ENCODE data around the gene TSPEAR.

The TSPEAR gene

GRCh38 chr21:44724926-44725325 is 13.6 kb upstream of the TSPEAR start:
- H3K4me3 ChIP-seq (replicated peaks; ENCODE audit: low read depth, low read length), result no peak overlapping the region
- TF ChIP-seq CTCF (IDR thresholded peaks at IDR 0.05; ENCODE audit: insufficient read depth, low read length, poor library complexity, severe bottlenecking), result no peak
- H3K36me3 ChIP-seq (ENCODE audit: control insufficient read depth, insufficient read depth, low read length), result no peaks in the 10 kb centered on the region
- no peaks in the 10 kb centered on the region; the same call in 1 of the 2 replicates for H3K27me3 ChIP-seq (replicated peaks; ENCODE audit: control insufficient read depth, insufficient read depth, low read length)
- DNase-seq (ENCODE audit: extremely low read depth, insufficient read length), result no peak

- DNase-seq (ENCODE audit: extremely low read depth, insufficient read length), result no peak
- no peaks in the 10 kb centered on the region for H3K36me3 ChIP-seq (ENCODE audit: control insufficient read depth, insufficient read depth, low read length)
- no peaks in the 10 kb centered on the region; the same call in 1 of the 2 replicates for H3K27me3 ChIP-seq (replicated peaks; ENCODE audit: control insufficient read depth, insufficient read depth, low read length)
- no peak overlapping the region for H3K4me3 ChIP-seq (replicated peaks; ENCODE audit: low read depth, low read length)
- no peak for TF ChIP-seq CTCF (IDR thresholded peaks at IDR 0.05; ENCODE audit: insufficient read depth, low read length, poor library complexity, severe bottlenecking)
These were observed 12.8 kb upstream of the TSPEAR start for GRCh38 chr21:44724196-44724595.

- no peak for DNase-seq (ENCODE audit: extremely low read depth, insufficient read length)
- Histone ChIP-seq H3K4me3 (replicated peaks; ENCODE audit: low read depth, low read length) (no peak overlapping the region), H3K36me3 (ENCODE audit: control insufficient read depth, insufficient read depth, low read length) (no peaks in the 10 kb centered on the region), H3K27me3 (replicated peaks; ENCODE audit: control insufficient read depth, insufficient read depth, low read length) (no peaks in the 10 kb centered on the region; the same call in 1 of the 2 replicates)
- TF ChIP-seq CTCF (IDR thresholded peaks at IDR 0.05; ENCODE audit: insufficient read depth, low read length, poor library complexity, severe bottlenecking), result no peak
These were observed 12.1 kb upstream of the TSPEAR start for GRCh38 chr21:44723177-44724131.

- Histone ChIP-seq H3K27me3 (replicated peaks; ENCODE audit: control insufficient read depth, insufficient read depth, low read length) (no peaks in the 10 kb centered on the region; the same call in 1 of the 2 replicates), H3K4me3 (replicated peaks; ENCODE audit: low read depth, low read length) (no peak overlapping the region)
These were observed 11.4 kb upstream of the TSPEAR start for GRCh38 chr21:44722731-44723130.

GRCh38 chr21:44720170-44720569 is 8.8 kb upstream of the TSPEAR start:
- TF ChIP-seq CTCF (IDR thresholded peaks at IDR 0.05; ENCODE audit: insufficient read depth, low read length, poor library complexity, severe bottlenecking), result no peak

More at GRCh38 chr21:44722731-44723130, 11.4 kb upstream of the TSPEAR start:
- no peaks in the 10 kb centered on the region for H3K36me3 ChIP-seq (ENCODE audit: control insufficient read depth, insufficient read depth, low read length)
- DNase-seq (ENCODE audit: extremely low read depth, insufficient read length), result no peak
- no peak for TF ChIP-seq CTCF (IDR thresholded peaks at IDR 0.05; ENCODE audit: insufficient read depth, low read length, poor library complexity, severe bottlenecking)

More at GRCh38 chr21:44720170-44720569, 8.8 kb upstream of the TSPEAR start:
- H3K27me3 ChIP-seq (replicated peaks; ENCODE audit: control insufficient read depth, insufficient read depth, low read length), result no peaks in the 10 kb centered on the region; the same call in 1 of the 2 replicates
- no peaks in the 10 kb centered on the region for H3K36me3 ChIP-seq (ENCODE audit: control insufficient read depth, insufficient read depth, low read length)
- no peak for DNase-seq (ENCODE audit: extremely low read depth, insufficient read length)
- no peak overlapping the region for H3K4me3 ChIP-seq (replicated peaks; ENCODE audit: low read depth, low read length)

Measured in GM06990 (cell line).